Right lobe of liver (tissue), 4 donors: ENCODE measurements around the gene TRIM63.

Source experiments
- CTCF ChIP-seq, 4 donors: fragments of 200-600 bp in 3 of 4; fragments of 450-650 bp in 1 of 4; IDR thresholded peaks; one replicate each; pipeline versions ENCODE4 v1.5.1 to v1.8.0; 2016 to 2022; ENCODE audit warnings: antibody characterized with exemption in 4 of 4, mild to moderate bottlenecking in 2 of 4
- POLR2A ChIP-seq: fragments of 450-650 bp; IDR thresholded peaks from one replicate; pipeline ENCODE4 v1.6.1; 2017; ENCODE audit warnings: antibody characterized with exemption, mild to moderate bottlenecking
- donor health status: DM: no; HTN: no; CAD: no.
- donor health status: DM: no; HTN: no; CAD: no.
- donor health status: DM: no; HTN: yes; CAD: no.

- TF ChIP-seq POLR2A, result no peak
- no peak for TF ChIP-seq CTCF (IDR thresholded peaks at IDR 0.05)
Measured at GRCh38 chr1:26079178-26079563, 11.7 kb upstream of the TRIM63 start.
